ENCODE results near the gene SDK2. TPM values are rescaled to one million over a fixed set of nuclear protein-coding genes. Genes with fewer than 3 reads are reported as not detected.

The SDK2 gene
- total RNA-seq, 1 experiment from 2014 or later, result 0.67 TPM

DNA sequence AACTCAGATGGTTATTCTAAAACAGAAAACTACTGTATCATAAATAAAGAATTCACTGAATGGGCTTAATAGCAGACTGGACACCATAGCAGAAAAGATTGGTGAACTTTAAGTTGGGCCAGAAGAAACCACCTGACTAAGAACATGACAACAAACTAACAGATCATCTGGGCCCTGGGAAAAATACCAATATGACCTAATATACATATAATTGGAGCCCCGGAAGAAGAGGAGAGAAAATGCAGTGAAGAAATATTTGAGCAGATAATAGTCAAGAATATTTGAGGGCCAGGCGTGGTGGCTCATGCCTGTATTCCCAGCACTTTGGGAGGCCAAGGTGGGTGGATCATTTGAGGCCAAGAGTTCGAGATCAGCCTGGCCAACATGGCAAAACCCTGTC lies 25.5 kb upstream of the SDK2 start:
- DNase-seq (ENCODE audit: low spot score), result no peak
- intact Hi-C loops (cut with micrococcal nuclease; ENCODE audit: unreplicated experiment), result no loop called here
- CTCF ChIA-PET, result no interaction called here

DNA sequence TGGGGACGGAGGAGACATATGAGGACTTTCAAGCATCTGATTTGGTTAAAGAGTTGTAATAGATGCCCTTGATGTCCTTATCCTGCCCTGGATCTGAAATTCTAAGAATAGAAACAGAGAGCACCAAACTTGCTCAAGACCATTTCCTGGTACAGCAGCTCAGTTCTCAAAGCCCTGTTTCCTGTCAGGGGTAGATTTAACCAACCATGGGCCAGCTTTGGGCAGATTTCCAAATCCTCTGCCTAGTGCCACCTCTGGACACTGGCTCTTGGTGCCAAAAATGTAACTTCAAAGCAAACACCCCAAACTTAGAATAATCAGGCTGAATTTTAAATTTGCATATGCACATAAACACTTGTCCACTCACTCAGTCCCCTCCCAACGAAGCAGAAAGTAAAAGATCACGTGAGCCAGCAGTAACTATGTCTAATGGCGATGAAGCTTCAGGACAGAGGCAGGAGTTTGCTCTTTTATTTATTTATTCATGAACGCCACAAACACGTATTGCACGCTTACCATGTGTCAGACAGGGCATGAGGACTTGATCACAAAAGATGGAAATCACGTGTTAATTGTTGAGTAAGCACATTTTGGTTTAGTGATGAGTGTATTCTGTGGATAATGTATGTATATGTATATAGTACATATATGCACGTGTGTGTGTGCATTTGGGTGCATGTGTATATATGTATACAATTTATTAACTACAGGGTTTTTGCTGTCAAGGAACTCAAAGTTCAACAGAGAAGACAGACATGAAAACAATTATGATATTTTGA lies 23.1 kb upstream of the SDK2 start:
- POLR2A ChIA-PET (ENCODE audit: low non-redundant PET), result no interaction called here
- H3K27ac ChIP-seq (ENCODE audit: low read depth, low read length, poor library complexity, severe bottlenecking), result no peak overlapping the region
- intact Hi-C loops (cut with micrococcal nuclease; ENCODE audit: unreplicated experiment), result no loop called here
- no peaks in the 10 kb centered on the region for H3K4me1 ChIP-seq (ENCODE audit: insufficient read depth, low read length, poor library complexity, severe bottlenecking)
- BruUV-seq (replicated peaks), result no TSS peak
- peaks cover 28% of the 10 kb centered on the region for H3K27me3 ChIP-seq (replicated peaks; ENCODE audit: insufficient read depth, low read depth, low read length, poor library complexity)
- CTCF ChIA-PET, result no interaction called here
- H3K4me3 ChIP-seq (ENCODE audit: low read depth, low read length, poor library complexity, severe bottlenecking), result no peak overlapping the region
- H3K9me3 ChIP-seq (ENCODE audit: low read depth, low read length, poor library complexity, severe bottlenecking), result peaks cover 4% of the 10 kb centered on the region
- TF ChIP-seq, protein P1, sequence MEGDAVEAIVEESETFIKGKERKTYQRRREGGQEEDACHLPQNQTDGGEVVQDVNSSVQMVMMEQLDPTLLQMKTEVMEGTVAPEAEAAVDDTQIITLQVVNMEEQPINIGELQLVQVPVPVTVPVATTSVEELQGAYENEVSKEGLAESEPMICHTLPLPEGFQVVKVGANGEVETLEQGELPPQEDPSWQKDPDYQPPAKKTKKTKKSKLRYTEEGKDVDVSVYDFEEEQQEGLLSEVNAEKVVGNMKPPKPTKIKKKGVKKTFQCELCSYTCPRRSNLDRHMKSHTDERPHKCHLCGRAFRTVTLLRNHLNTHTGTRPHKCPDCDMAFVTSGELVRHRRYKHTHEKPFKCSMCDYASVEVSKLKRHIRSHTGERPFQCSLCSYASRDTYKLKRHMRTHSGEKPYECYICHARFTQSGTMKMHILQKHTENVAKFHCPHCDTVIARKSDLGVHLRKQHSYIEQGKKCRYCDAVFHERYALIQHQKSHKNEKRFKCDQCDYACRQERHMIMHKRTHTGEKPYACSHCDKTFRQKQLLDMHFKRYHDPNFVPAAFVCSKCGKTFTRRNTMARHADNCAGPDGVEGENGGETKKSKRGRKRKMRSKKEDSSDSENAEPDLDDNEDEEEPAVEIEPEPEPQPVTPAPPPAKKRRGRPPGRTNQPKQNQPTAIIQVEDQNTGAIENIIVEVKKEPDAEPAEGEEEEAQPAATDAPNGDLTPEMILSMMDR (conservative IDR thresholded peaks at IDR 0.05; ENCODE audit: low read depth, low read length), result no peak
- no peak for TF ChIP-seq EZH2 (IDR thresholded peaks at IDR 0.05; ENCODE audit: borderline replicate concordance, low read depth, low read length, poor library complexity, severe bottlenecking)
- H3K36me3 ChIP-seq (ENCODE audit: insufficient read depth, low read length, poor library complexity, severe bottlenecking), result no peaks in the 10 kb centered on the region
- DNase-seq (ENCODE audit: low spot score), result no peak

More for the DNA sequence above, 25.5 kb upstream of the SDK2 start:
- no TSS peak for BruUV-seq (replicated peaks)
- no peak for TF ChIP-seq EZH2 (IDR thresholded peaks at IDR 0.05; ENCODE audit: borderline replicate concordance, low read depth, low read length, poor library complexity, severe bottlenecking)
- TF ChIP-seq, protein P1 (conservative IDR thresholded peaks at IDR 0.05; ENCODE audit: low read depth, low read length), result no peak
- Histone ChIP-seq H3K27me3 (replicated peaks; ENCODE audit: insufficient read depth, low read depth, low read length, poor library complexity) (peaks cover 11% of the 10 kb centered on the region), H3K36me3 (ENCODE audit: insufficient read depth, low read length, poor library complexity, severe bottlenecking) (no peaks in the 10 kb centered on the region), H3K27ac (ENCODE audit: low read depth, low read length, poor library complexity, severe bottlenecking) (no peak overlapping the region), H3K4me1 (ENCODE audit: insufficient read depth, low read length, poor library complexity, severe bottlenecking) (no peaks in the 10 kb centered on the region), H3K9me3 (ENCODE audit: low read depth, low read length, poor library complexity, severe bottlenecking) (peaks cover 4% of the 10 kb centered on the region), H3K4me3 (ENCODE audit: low read depth, low read length, poor library complexity, severe bottlenecking) (no peak overlapping the region)
- POLR2A ChIA-PET (ENCODE audit: low non-redundant PET), result no interaction called here

DNA sequence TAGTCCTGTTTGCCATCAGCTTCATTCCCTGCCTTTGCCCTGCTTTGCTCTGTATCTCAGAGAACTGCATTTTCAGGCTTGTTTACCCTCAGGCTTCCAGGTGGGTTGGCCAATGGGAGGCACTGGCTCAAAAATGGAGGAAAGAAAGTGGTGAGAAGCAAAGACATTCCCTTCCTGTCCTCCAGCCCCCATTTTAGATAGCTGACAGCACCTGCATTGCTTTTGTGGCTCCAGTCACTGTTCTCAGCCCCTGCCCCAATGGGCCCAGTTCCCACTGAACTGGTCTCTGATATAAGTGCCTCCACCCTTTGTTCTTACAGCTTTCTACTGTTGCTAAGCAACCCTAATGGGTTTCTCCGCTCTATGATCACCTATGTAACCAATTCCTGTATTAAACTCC lies 19.4 kb upstream of the SDK2 start:
- Histone ChIP-seq H3K4me1 (ENCODE audit: insufficient read depth, low read length, poor library complexity, severe bottlenecking) (no peaks in the 10 kb centered on the region), H3K27ac (ENCODE audit: low read depth, low read length, poor library complexity, severe bottlenecking) (no peak overlapping the region), H3K9me3 (ENCODE audit: low read depth, low read length, poor library complexity, severe bottlenecking) (no peaks in the 10 kb centered on the region), H3K27me3 (replicated peaks; ENCODE audit: insufficient read depth, low read depth, low read length, poor library complexity) (peaks cover 44% of the 10 kb centered on the region), H3K4me3 (ENCODE audit: low read depth, low read length, poor library complexity, severe bottlenecking) (no peak overlapping the region), H3K36me3 (ENCODE audit: insufficient read depth, low read length, poor library complexity, severe bottlenecking) (no peaks in the 10 kb centered on the region)
- no peak for DNase-seq (ENCODE audit: low spot score)
- TF ChIP-seq EZH2 (IDR thresholded peaks at IDR 0.05; ENCODE audit: borderline replicate concordance, low read depth, low read length, poor library complexity, severe bottlenecking), result no peak
- TF ChIP-seq, protein P1 (conservative IDR thresholded peaks at IDR 0.05; ENCODE audit: low read depth, low read length), result no peak
- POLR2A ChIA-PET (ENCODE audit: low non-redundant PET), result no interaction called here
- no TSS peak for BruUV-seq (replicated peaks)
- CTCF ChIA-PET, result no interaction called here
- intact Hi-C loops (cut with micrococcal nuclease; ENCODE audit: unreplicated experiment), result no loop called here
